ENCODE results near the gene GPR158.

GPR158 gene

DNA sequence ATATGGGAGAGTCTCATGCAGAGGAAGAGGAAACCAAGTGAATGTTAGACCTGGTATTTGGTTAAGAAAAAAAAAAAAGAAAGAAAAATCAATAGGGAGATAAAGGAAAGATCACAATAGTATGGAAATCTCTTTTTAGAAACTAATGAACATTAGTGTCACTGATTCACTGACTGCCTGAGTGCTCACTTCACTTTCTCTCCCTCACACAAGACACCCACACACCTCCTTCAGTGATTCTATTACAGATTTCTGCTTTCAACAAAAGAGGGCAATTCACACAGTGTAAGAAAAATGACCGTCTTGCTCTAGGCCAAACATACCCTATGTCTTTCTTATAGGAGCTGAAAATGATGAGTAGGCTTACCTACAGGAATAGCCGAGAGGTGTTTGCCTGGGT, 6.0 kb downstream of the GPR158 start:
- TF ChIP-seq, protein P1, sequence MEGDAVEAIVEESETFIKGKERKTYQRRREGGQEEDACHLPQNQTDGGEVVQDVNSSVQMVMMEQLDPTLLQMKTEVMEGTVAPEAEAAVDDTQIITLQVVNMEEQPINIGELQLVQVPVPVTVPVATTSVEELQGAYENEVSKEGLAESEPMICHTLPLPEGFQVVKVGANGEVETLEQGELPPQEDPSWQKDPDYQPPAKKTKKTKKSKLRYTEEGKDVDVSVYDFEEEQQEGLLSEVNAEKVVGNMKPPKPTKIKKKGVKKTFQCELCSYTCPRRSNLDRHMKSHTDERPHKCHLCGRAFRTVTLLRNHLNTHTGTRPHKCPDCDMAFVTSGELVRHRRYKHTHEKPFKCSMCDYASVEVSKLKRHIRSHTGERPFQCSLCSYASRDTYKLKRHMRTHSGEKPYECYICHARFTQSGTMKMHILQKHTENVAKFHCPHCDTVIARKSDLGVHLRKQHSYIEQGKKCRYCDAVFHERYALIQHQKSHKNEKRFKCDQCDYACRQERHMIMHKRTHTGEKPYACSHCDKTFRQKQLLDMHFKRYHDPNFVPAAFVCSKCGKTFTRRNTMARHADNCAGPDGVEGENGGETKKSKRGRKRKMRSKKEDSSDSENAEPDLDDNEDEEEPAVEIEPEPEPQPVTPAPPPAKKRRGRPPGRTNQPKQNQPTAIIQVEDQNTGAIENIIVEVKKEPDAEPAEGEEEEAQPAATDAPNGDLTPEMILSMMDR (conservative IDR thresholded peaks at IDR 0.05; ENCODE audit: low read length) = no peak
- TF ChIP-seq EZH2phosphoT487 (IDR thresholded peaks at IDR 0.05; ENCODE audit: borderline replicate concordance) = no peak
- Histone ChIP-seq H3K9me3 (ENCODE audit: insufficient read depth, low read depth, low read length) (no peaks in the 10 kb centered on the region), H2AFZ (ENCODE audit: low read length) (no peak overlapping the region), H3K27me3 (ENCODE audit: insufficient read depth, low read length, poor library complexity, severe bottlenecking) (no peaks in the 10 kb centered on the region), H3F3A (ENCODE audit: low read depth) (no peaks in the 10 kb centered on the region), H3K9ac (ENCODE audit: low read depth, low read length, poor library complexity, severe bottlenecking) (no peak overlapping the region), H3K4me1 (ENCODE audit: insufficient read depth, low read length, poor library complexity, severe bottlenecking) (no peaks in the 10 kb centered on the region), H4K20me1 (ENCODE audit: insufficient read depth, low read length, poor library complexity, severe bottlenecking) (no peaks in the 10 kb centered on the region), H3K4me2 (ENCODE audit: low read depth, low read length, poor library complexity, severe bottlenecking) (no peak overlapping the region), H3K9me2 (replicated peaks; ENCODE audit: low read depth, low read length) (no peaks in the 10 kb centered on the region; the same call in 1 of the 2 replicates), H3K79me2 (ENCODE audit: insufficient read depth, low read length) (no peaks in the 10 kb centered on the region), H3K4me3 (ENCODE audit: low read length, poor library complexity, severe bottlenecking) (no peak overlapping the region), H3K36me3 (ENCODE audit: insufficient read depth, low read length) (no peaks in the 10 kb centered on the region)

DNA sequence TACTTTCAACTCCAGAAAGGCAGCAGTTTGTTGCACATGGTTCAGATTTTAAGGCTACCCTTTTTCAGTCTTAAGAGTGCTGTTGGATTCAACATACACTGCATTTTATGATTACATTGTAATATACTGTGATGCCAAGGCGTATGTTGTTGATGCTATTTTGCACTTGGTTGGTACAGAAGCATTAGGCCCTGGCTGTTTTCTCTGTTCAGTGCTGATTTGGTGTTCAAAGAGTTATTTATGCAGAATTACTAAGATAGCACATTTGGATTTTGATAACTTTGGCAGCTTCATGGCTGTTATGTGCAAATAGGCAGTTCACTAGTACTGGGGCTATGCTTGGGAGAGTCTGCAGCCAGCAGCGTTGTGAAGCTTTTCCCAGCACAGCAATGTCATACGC, 7.8 kb downstream of the GPR158 start:
- Histone ChIP-seq H2AFZ (ENCODE audit: low read length) (no peak overlapping the region), H3K9me2 (replicated peaks; ENCODE audit: low read depth, low read length) (no peaks in the 10 kb centered on the region; the same call in 1 of the 2 replicates), H3K9me3 (ENCODE audit: insufficient read depth, low read depth, low read length) (no peaks in the 10 kb centered on the region), H3K27me3 (ENCODE audit: insufficient read depth, low read length, poor library complexity, severe bottlenecking) (no peaks in the 10 kb centered on the region), H3K9ac (ENCODE audit: low read depth, low read length, poor library complexity, severe bottlenecking) (no peak overlapping the region), H3F3A (ENCODE audit: low read depth) (no peaks in the 10 kb centered on the region), H3K79me2 (ENCODE audit: insufficient read depth, low read length) (no peaks in the 10 kb centered on the region), H4K20me1 (ENCODE audit: insufficient read depth, low read length, poor library complexity, severe bottlenecking) (no peaks in the 10 kb centered on the region), H3K36me3 (ENCODE audit: insufficient read depth, low read length) (no peaks in the 10 kb centered on the region), H3K4me3 (ENCODE audit: low read length, poor library complexity, severe bottlenecking) (no peak overlapping the region), H3K4me1 (ENCODE audit: insufficient read depth, low read length, poor library complexity, severe bottlenecking) (no peaks in the 10 kb centered on the region), H3K4me2 (ENCODE audit: low read depth, low read length, poor library complexity, severe bottlenecking) (no peak overlapping the region)
- TF ChIP-seq EZH2phosphoT487 (IDR thresholded peaks at IDR 0.05; ENCODE audit: borderline replicate concordance) = no peak
- TF ChIP-seq, protein P1 (conservative IDR thresholded peaks at IDR 0.05; ENCODE audit: low read length) = no peak

DNA sequence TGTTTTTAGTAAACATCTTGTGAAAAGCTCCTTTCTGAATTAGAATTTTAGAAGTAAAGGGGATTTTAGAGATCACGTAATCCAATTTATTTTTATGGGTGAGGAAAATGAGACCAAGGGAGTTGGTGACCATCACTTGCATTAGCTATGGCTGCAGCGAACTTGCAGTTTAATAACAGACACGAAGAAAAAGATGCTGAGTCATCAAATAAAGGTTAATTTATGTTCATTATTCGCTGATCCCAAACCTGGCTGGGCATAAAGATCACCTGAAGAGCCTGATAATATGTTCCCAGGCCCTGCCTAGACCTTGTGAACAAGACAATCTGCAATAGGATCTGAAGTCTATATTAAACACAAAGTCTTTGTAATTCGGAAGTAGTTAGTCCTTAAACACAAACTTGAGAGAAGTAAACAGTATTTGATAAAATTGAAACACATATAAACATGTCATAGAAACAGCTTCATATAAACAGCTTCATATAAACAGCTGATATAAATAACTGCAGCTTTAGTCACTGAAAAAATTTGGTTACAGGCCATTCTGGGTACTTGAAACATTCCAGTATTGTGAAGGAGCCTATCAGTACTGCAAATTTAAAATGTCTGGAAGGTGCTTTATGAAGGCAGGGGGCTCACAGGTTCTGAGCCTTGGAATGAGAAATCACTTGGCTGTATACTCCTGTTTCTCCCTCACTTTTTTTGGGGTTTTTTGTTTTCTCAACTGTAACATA, 16.5 kb downstream of the GPR158 start:
- Histone ChIP-seq H3K9ac (ENCODE audit: low read depth, low read length, poor library complexity, severe bottlenecking) (no peak overlapping the region), H3K27me3 (ENCODE audit: insufficient read depth, low read length, poor library complexity, severe bottlenecking) (no peaks in the 10 kb centered on the region), H3K9me3 (ENCODE audit: insufficient read depth, low read depth, low read length) (no peaks in the 10 kb centered on the region), H2AFZ (ENCODE audit: low read length) (no peak overlapping the region), H3F3A (ENCODE audit: low read depth) (no peaks in the 10 kb centered on the region), H3K4me1 (ENCODE audit: insufficient read depth, low read length, poor library complexity, severe bottlenecking) (no peaks in the 10 kb centered on the region), H4K20me1 (ENCODE audit: insufficient read depth, low read length, poor library complexity, severe bottlenecking) (no peaks in the 10 kb centered on the region), H3K79me2 (ENCODE audit: insufficient read depth, low read length) (no peaks in the 10 kb centered on the region), H3K9me2 (replicated peaks; ENCODE audit: low read depth, low read length) (no peaks in the 10 kb centered on the region), H3K4me3 (ENCODE audit: low read length, poor library complexity, severe bottlenecking) (no peak overlapping the region), H3K36me3 (ENCODE audit: insufficient read depth, low read length) (no peaks in the 10 kb centered on the region), H3K4me2 (ENCODE audit: low read depth, low read length, poor library complexity, severe bottlenecking) (no peak overlapping the region)
- TF ChIP-seq, protein P1 (conservative IDR thresholded peaks at IDR 0.05; ENCODE audit: low read length) = no peak
- no peak for TF ChIP-seq EZH2phosphoT487 (IDR thresholded peaks at IDR 0.05; ENCODE audit: borderline replicate concordance)
